ENCODE results near the gene FABP6.

GRCh38 chr5:160259341-160259740 is 30.0 kb downstream of the FABP6 start:
- TF ChIP-seq CTCF (IDR thresholded peaks at IDR 0.05; ENCODE audit: poor library complexity) = no peak
- no peak for TF ChIP-seq EZH2 (IDR thresholded peaks at IDR 0.05; ENCODE audit: borderline replicate concordance)
